NCI-H1048 (cell line): ENCODE data around the gene TSPY10.
"Not testable (repeated sequence)": the region's sequence is repeated elsewhere in the genome, so short reads cannot be mapped to it uniquely, and the experiment has no call there.

Experiments used
- DNase-seq: peaks from one replicate; lab custom pipeline; 2025; lab: John Stamatoyannopoulos, UW

Gene TSPY10

GRCh38 chrY:9527580-9527979 lies at the start of gene TSPY10:
TSPY10 (plus strand) TSS chrY:9527880; CDS start chrY:9527926, 46 bp downstream.
- DNase-seq = not testable (repeated sequence)

GRCh38 chrY:9486967-9487366 lies 40.7 kb upstream of the TSPY10 start, which contains the start of gene TSPY9:
TSPY9 (plus strand) TSS chrY:9487267; CDS start chrY:9487313, 46 bp downstream.
- not testable (repeated sequence) for DNase-seq

GRCh38 chrY:9504396-9504795 lies 23.3 kb upstream of the TSPY10 start:
- DNase-seq = not testable (repeated sequence)

- DNase-seq = not testable (repeated sequence)
These were observed 11.4 kb upstream of the TSPY10 start for GRCh38 chrY:9516287-9516686.
